H9 (cell line): Measurements from ENCODE around the gene KL. TPM values are rescaled to one million over a fixed set of nuclear protein-coding genes. Genes with fewer than 3 reads are reported as not detected.

Source experiments
- DNase-seq: peaks from one replicate; pipeline ENCODE4 v3.0.0-alpha.2; 2017
- H2AFZ ChIP-seq: one replicate; pipeline ENCODE4 v1.6.1; 2013; ENCODE audit warnings: mild to moderate bottlenecking, low read length, control low read depth, moderate library complexity
- H2AK5ac ChIP-seq: 2 replicates; pipeline ENCODE4 v1.6.1; 2013; ENCODE audit warnings: low read length, control low read depth, mixed read lengths; ENCODE audit not compliant: insufficient read length
- H2BK120ac ChIP-seq: one replicate; pipeline ENCODE4 v1.6.1; 2013; ENCODE audit warnings: low read depth, mild to moderate bottlenecking, low read length, control low read depth, inconsistent platforms; ENCODE audit not compliant: poor library complexity, severe bottlenecking
- H2BK12ac ChIP-seq: 2 replicates; pipeline ENCODE4 v1.6.1; 2013; ENCODE audit warnings: low read length, control low read depth, mixed read lengths, low read depth; ENCODE audit not compliant: insufficient read length
- H2BK15ac ChIP-seq: 2 replicates; pipeline ENCODE4 v1.6.1; 2013; ENCODE audit warnings: low read depth, low read length, control low read depth
- H2BK20ac ChIP-seq: one replicate; pipeline ENCODE4 v1.6.1; 2013; ENCODE audit warnings: low read depth, mild to moderate bottlenecking, low read length, control low read depth, inconsistent platforms; ENCODE audit not compliant: poor library complexity, severe bottlenecking
- H2BK5ac ChIP-seq: 2 replicates; pipeline ENCODE4 v1.6.1; 2013; ENCODE audit warnings: low read length, control low read depth, mixed read lengths; ENCODE audit not compliant: insufficient read length
- H3K14ac ChIP-seq: 2 replicates; pipeline ENCODE4 v1.6.1; 2013; ENCODE audit warnings: low read length, control low read depth; ENCODE audit not compliant: insufficient read depth
- H3K18ac ChIP-seq: 2 replicates; pipeline ENCODE4 v1.6.1; 2013; ENCODE audit warnings: low read depth, mild to moderate bottlenecking, mixed read lengths, low read length, control low read depth; ENCODE audit not compliant: insufficient read length
- H3K23ac ChIP-seq: 2 replicates; pipeline ENCODE4 v1.6.1; 2013; ENCODE audit warnings: low read length, control low read depth, mixed read lengths, low read depth; ENCODE audit not compliant: insufficient read length
- H3K23me2 ChIP-seq: 2 replicates; pipeline ENCODE4 v1.6.1; 2013; ENCODE audit warnings: low read depth, mild to moderate bottlenecking, mixed read lengths, low read length, control low read depth; ENCODE audit not compliant: insufficient read length, poor library complexity, severe bottlenecking
- H3K27ac ChIP-seq: 2 replicates; pipeline ENCODE4 v1.5.1; 2013; ENCODE audit warnings: low read length, control low read depth, mixed read lengths, low read depth; ENCODE audit not compliant: insufficient read length
- H3K27me3 ChIP-seq: 2 replicates; pipeline ENCODE4 v1.6.1; 2013; ENCODE audit warnings: low read length, control low read depth, inconsistent platforms; ENCODE audit not compliant: insufficient read depth
- H3K4ac ChIP-seq: 2 replicates; pipeline ENCODE4 v1.6.1; 2013; ENCODE audit warnings: low read depth, mild to moderate bottlenecking, control low read depth, inconsistent platforms, low read length, moderate library complexity
- H3K4me1 ChIP-seq: 2 replicates; pipeline ENCODE4 v1.6.1; 2013; ENCODE audit warnings: low read length, control low read depth, inconsistent platforms; ENCODE audit not compliant: insufficient read depth
- H3K4me2 ChIP-seq: 2 replicates; pipeline ENCODE4 v1.6.1; 2013; ENCODE audit warnings: low read length, control low read depth, mixed read lengths; ENCODE audit not compliant: insufficient read length, insufficient read depth
- H3K56ac ChIP-seq: 2 replicates; pipeline ENCODE4 v1.6.1; 2013; ENCODE audit warnings: low read depth, mild to moderate bottlenecking, mixed read lengths, low read length, control low read depth; ENCODE audit not compliant: insufficient read length
- H3K79me1 ChIP-seq: 2 replicates; pipeline ENCODE4 v1.6.1; 2013; ENCODE audit warnings: low read depth, mild to moderate bottlenecking, moderate library complexity, low read length, control low read depth, inconsistent platforms; ENCODE audit not compliant: insufficient read depth, poor library complexity, severe bottlenecking
- H3K79me2 ChIP-seq: 2 replicates; pipeline ENCODE4 v1.6.1; 2013; ENCODE audit warnings: low read length, control low read depth, inconsistent platforms; ENCODE audit not compliant: insufficient read depth
- H3K9ac ChIP-seq: 2 replicates; pipeline ENCODE4 v1.6.1; 2013; ENCODE audit warnings: low read length, control low read depth, mixed read lengths; ENCODE audit not compliant: insufficient read length; ENCODE audit errors: extremely low read depth
- H3K9me3 ChIP-seq: one replicate; pipeline ENCODE4 v1.6.1; 2013; ENCODE audit warnings: low read depth, low read length, inconsistent platforms; ENCODE audit not compliant: control insufficient read depth
- H3T11ph ChIP-seq: one replicate; pipeline ENCODE4 v1.6.1; 2013; ENCODE audit warnings: mild to moderate bottlenecking, low read length, control low read depth, inconsistent platforms
- H4K20me1 ChIP-seq: one replicate; pipeline ENCODE4 v1.6.1; 2013; ENCODE audit not compliant: control insufficient read depth, insufficient read length, insufficient read depth
- H4K5ac ChIP-seq: 2 replicates; pipeline ENCODE4 v1.6.1; 2013; ENCODE audit warnings: low read depth, mild to moderate bottlenecking, mixed read lengths, low read length, control low read depth; ENCODE audit not compliant: insufficient read length
- H4K8ac ChIP-seq: replicated peaks from 2 replicates; pipeline ENCODE4 v1.6.1; 2013; ENCODE audit warnings: low read length, control low read depth, mixed read lengths, low read depth; ENCODE audit not compliant: insufficient read length
- H4K91ac ChIP-seq: 2 replicates; pipeline ENCODE4 v1.6.1; 2013; ENCODE audit warnings: low read depth, mild to moderate bottlenecking, moderate library complexity, mixed read lengths, low read length, control low read depth; ENCODE audit not compliant: insufficient read length
- H3K27ac Mint-ChIP-seq, 3 experiments: 2 replicates in 2 of 3; 3 replicates in 1 of 3; pipeline ENCODE4 v1.8.0; 2020 to 2021; ENCODE audit warnings: mixed read lengths in 3 of 3, mild to moderate bottlenecking in 1 of 3, moderate library complexity in 1 of 3
- H3K27me3 Mint-ChIP-seq: 2 replicates; pipeline ENCODE4 v1.8.0; 2021; ENCODE audit warnings: low read depth, mild to moderate bottlenecking, moderate library complexity, mixed read lengths
- H3K36me3 Mint-ChIP-seq, 3 experiments: 2 replicates in 2 of 3; 3 replicates in 1 of 3; pipeline ENCODE4 v1.8.0; 2020 to 2021; ENCODE audit warnings: low read depth in 3 of 3, mixed read lengths in 3 of 3; ENCODE audit not compliant: insufficient read depth in 1 of 3
- H3K4me1 Mint-ChIP-seq, 2 experiments: 2 replicates each; pipeline ENCODE4 v1.8.0; 2020; ENCODE audit warnings: mixed read lengths in 2 of 2
- H3K4me3 Mint-ChIP-seq, 2 experiments: 2 replicates in 1 of 2; 3 replicates in 1 of 2; pipeline ENCODE4 v1.8.0; 2020 to 2021; ENCODE audit warnings: mild to moderate bottlenecking in 2 of 2, mixed read lengths in 2 of 2, moderate library complexity in 1 of 2
- H3K9me3 Mint-ChIP-seq, 2 experiments: 2 replicates in 1 of 2; 3 replicates in 1 of 2; pipeline ENCODE4 v1.8.0; 2020; ENCODE audit warnings: mild to moderate bottlenecking in 2 of 2, mixed read lengths in 2 of 2, moderate library complexity in 1 of 2
- WGBS: extraction: QIAGEN DNeasy Blood & Tissue Kit; methylation state at CpG from one replicate; pipeline ENCODE4 v1.1.7; 2013; ENCODE audit warnings: missing lambda C conversion rate, low lambda C conversion rate, mixed read lengths; ENCODE audit not compliant: insufficient read length; ENCODE audit errors: extremely low coverage; 5-methylcytosine and 5-hydroxymethylcytosine counted together
- total RNA-seq: library from RNA; stranded (reverse); gene quantifications from 2 replicates; pipeline ENCODE4 v1.2.1, GENCODE V29; 2021
- TF ChIP-seq, protein P1 (sequence below): fragments of 200-600 bp; sonication (generic); conservative IDR thresholded peaks from 3 replicates; pipeline ENCODE4 v1.8.0; 2021; ENCODE audit warnings: antibody characterized with exemption, mild to moderate bottlenecking

Gene KL
- total RNA-seq, 1 experiment from 2014 or later = not detected

- Histone ChIP-seq H3T11ph (no peak overlapping the region), H2BK12ac (no peak overlapping the region), H4K20me1 (no peaks in the 10 kb centered on the region), H3K4me1 (no peaks in the 10 kb centered on the region), H3K9me3 (peaks cover 6% of the 10 kb centered on the region), H3K4me2 (no peak overlapping the region), H3K79me2 (no peaks in the 10 kb centered on the region), H2BK120ac (no peak overlapping the region), H2BK5ac (no peak overlapping the region), H3K4ac (no peak overlapping the region), H3K18ac (no peak overlapping the region), H2BK15ac (no peak overlapping the region), H3K56ac (no peak overlapping the region), H3K27me3 (no peaks in the 10 kb centered on the region), H3K27ac (no peak overlapping the region), H4K91ac (no peak overlapping the region), H4K5ac (no peak overlapping the region), H3K23me2 (no peaks in the 10 kb centered on the region), H2AFZ (no peak overlapping the region), H4K8ac (no peak overlapping the region), H3K9ac (no peak overlapping the region), H3K14ac (no peak overlapping the region), H3K79me1 (no peaks in the 10 kb centered on the region), H3K23ac (no peak overlapping the region), H2BK20ac (no peak overlapping the region), H2AK5ac (no peak overlapping the region)
- H3K36me3 Mint-ChIP-seq = peaks cover 13 to 22% (median 13%) of the 10 kb centered on the region in 3 experiments
- H3K27me3 Mint-ChIP-seq = peaks cover 2% of the 10 kb centered on the region; the same call in 1 of the 2 replicates
- no peak overlapping the region for H3K27ac Mint-ChIP-seq
- no peak overlapping the region for H3K4me3 Mint-ChIP-seq
- peaks cover 8% of the 10 kb centered on the region in 2 experiments for H3K4me1 Mint-ChIP-seq
- no peak for DNase-seq
- peaks cover 23 to 27% of the 10 kb centered on the region in 2 experiments for H3K9me3 Mint-ChIP-seq
- no CpG with 5 or more reads among the region's 2 CpGs for WGBS
- TF ChIP-seq, protein P1, sequence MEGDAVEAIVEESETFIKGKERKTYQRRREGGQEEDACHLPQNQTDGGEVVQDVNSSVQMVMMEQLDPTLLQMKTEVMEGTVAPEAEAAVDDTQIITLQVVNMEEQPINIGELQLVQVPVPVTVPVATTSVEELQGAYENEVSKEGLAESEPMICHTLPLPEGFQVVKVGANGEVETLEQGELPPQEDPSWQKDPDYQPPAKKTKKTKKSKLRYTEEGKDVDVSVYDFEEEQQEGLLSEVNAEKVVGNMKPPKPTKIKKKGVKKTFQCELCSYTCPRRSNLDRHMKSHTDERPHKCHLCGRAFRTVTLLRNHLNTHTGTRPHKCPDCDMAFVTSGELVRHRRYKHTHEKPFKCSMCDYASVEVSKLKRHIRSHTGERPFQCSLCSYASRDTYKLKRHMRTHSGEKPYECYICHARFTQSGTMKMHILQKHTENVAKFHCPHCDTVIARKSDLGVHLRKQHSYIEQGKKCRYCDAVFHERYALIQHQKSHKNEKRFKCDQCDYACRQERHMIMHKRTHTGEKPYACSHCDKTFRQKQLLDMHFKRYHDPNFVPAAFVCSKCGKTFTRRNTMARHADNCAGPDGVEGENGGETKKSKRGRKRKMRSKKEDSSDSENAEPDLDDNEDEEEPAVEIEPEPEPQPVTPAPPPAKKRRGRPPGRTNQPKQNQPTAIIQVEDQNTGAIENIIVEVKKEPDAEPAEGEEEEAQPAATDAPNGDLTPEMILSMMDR = no peak
These were observed 10.1 kb upstream of the KL start for GRCh38 chr13:33006134-33006533.
